ENCODE measurements around the gene MTHFD1L. TPM values are rescaled to one million over a fixed set of nuclear protein-coding genes. Genes with fewer than 3 reads are reported as not detected.

MTHFD1L gene
- total and polyA plus RNA-seq, 9 of the 15 experiments (the other 6 are each of a cell fraction or from before 2014, with no cell fraction given), result 20.9 to 128 (median 61.0) TPM

DNA sequence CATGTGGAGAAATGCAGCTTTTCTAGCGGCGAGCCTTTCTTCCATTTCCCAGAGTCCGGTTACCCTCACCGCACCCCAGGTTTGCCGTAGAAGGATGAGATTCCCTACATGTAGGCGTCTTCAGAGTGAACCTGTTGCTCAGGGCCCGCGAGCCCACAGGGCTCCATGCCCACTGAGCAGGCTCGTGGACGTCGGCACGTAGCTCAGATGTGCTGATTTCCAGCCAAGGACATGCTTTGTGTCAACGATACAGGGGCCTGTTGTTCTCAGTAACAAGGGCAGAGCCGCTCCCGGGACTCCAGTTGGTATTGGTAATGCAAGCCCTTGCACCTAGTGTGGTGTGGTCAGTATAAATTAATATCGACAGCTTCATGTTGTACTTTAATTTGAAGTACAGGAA lies 159.6 kb downstream of the MTHFD1L start:
- Histone ChIP-seq H3K27ac (ENCODE audit: extremely low read depth, low read depth, low read length) (no peak overlapping the region), H3K9me1 (ENCODE audit: control insufficient read depth, insufficient read depth, low read length) (no peaks in the 10 kb centered on the region), H3K4me3 (no peak overlapping the region), H2AFZ (ENCODE audit: low read depth, low read length) (no peak overlapping the region), H3K9me3 (replicated peaks; ENCODE audit: control insufficient read depth, insufficient read depth, low read depth, low read length) (no peaks in the 10 kb centered on the region), H3K79me2 (ENCODE audit: control insufficient read depth, insufficient read depth, low read length) (no peaks in the 10 kb centered on the region), H3K9ac (ENCODE audit: insufficient read depth in 1 of 2, low read depth in 2 of 2, low read length in 2 of 2) (no peak overlapping the region), H3K27me3 (ENCODE audit: control insufficient read depth in 2 of 2, insufficient read depth in 2 of 2, low read length in 2 of 2) (no peaks in the 10 kb centered on the region), H3K4me2 (ENCODE audit: insufficient read depth, low read length) (no peak overlapping the region), H3K36me3 (ENCODE audit: control insufficient read depth, insufficient read depth, low read length) (peaks cover 39% of the 10 kb centered on the region), H3K4me1 (replicated peaks in 1 of 2; ENCODE audit: control insufficient read depth in 2 of 2, insufficient read depth in 2 of 2, low read length in 2 of 2) (no peaks in the 10 kb centered on the region), H4K20me1 (replicated peaks; ENCODE audit: control insufficient read depth, insufficient read depth, low read length) (no peaks in the 10 kb centered on the region)
- CTCF ChIA-PET (ENCODE audit: low intra/inter-chr PET ratio), result no interaction called here
- FAIRE-seq (no peak), ATAC-seq (no peak), DNase-seq (ENCODE audit: extremely low read depth in 1 of 4, low spot score in 3 of 4) (no peak)
- in situ Hi-C loops (cut with MboI), result no loop called here
- POLR2A ChIA-PET, result no interaction called here
- WGBS (ENCODE audit: insufficient coverage, low coverage, missing lambda C conversion rate), result 95% methylated on average over 16 of the region's 16 CpGs
- intact Hi-C loops (cut with micrococcal nuclease), result no loop called here
- no peak for TF ChIP-seq SMARCB1 (IDR thresholded peaks at IDR 0.05; ENCODE audit: insufficient read length, low read depth)
- TF ChIP-seq, protein P1, sequence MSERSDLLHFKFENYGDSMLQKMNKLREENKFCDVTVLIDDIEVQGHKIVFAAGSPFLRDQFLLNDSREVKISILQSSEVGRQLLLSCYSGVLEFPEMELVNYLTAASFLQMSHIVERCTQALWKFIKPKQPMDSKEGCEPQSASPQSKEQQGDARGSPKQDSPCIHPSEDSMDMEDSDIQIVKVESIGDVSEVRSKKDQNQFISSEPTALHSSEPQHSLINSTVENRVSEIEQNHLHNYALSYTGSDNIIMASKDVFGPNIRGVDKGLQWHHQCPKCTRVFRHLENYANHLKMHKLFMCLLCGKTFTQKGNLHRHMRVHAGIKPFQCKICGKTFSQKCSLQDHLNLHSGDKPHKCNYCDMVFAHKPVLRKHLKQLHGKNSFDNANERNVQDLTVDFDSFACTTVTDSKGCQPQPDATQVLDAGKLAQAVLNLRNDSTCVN (CRISPR knock-in tag; IDR thresholded peaks at IDR 0.05), result no peak
- no peak for TF ChIP-seq ARID1B (IDR thresholded peaks at IDR 0.05)
- TF ChIP-seq GTF2E2 (tag; IDR thresholded peaks at IDR 0.05), result no peak
- TF ChIP-seq PHF8 (IDR thresholded peaks at IDR 0.05; ENCODE audit: borderline replicate concordance, low read length), result no peak
- no peak for TF ChIP-seq ZNF3 (CRISPR knock-in tag; IDR thresholded peaks at IDR 0.05)
- BruUV-seq (replicated peaks), result no TSS peak

Data from K562 (cell line).